BE2C (cell line): ENCODE data around the gene CUEDC1.

Experiments
- DNase-seq: peaks from one replicate; pipeline ENCODE4 v3.0.0-alpha.2; 2020
- H3K27me3 ChIP-seq: fragments of 250-450 bp; sonication (Bioruptor Pico); 2 replicates; pipeline ENCODE4 v1.5.1; 2020; ENCODE audit warnings: mild to moderate bottlenecking
- H3K36me3 ChIP-seq: fragments of 250-450 bp; sonication (Bioruptor Pico); 2 replicates; pipeline ENCODE4 v1.5.1; 2020; ENCODE audit warnings: mild to moderate bottlenecking
- H3K4me1 ChIP-seq: fragments of 250-450 bp; sonication (Bioruptor Pico); 2 replicates; pipeline ENCODE4 v1.5.1; 2020
- H3K4me3 ChIP-seq: 2 replicates; pipeline ENCODE4 v1.5.1; 2011; ENCODE audit warnings: low read depth, low read length
- H3K9me3 ChIP-seq: fragments of 250-450 bp; sonication (Bioruptor Pico); 2 replicates; pipeline ENCODE4 v1.5.1; 2020
- CTCF ChIP-seq: IDR thresholded peaks from 2 replicates; pipeline ENCODE4 v1.5.1; 2012; ENCODE audit warnings: mild to moderate bottlenecking, low read depth, low read length

CUEDC1 gene

DNA sequence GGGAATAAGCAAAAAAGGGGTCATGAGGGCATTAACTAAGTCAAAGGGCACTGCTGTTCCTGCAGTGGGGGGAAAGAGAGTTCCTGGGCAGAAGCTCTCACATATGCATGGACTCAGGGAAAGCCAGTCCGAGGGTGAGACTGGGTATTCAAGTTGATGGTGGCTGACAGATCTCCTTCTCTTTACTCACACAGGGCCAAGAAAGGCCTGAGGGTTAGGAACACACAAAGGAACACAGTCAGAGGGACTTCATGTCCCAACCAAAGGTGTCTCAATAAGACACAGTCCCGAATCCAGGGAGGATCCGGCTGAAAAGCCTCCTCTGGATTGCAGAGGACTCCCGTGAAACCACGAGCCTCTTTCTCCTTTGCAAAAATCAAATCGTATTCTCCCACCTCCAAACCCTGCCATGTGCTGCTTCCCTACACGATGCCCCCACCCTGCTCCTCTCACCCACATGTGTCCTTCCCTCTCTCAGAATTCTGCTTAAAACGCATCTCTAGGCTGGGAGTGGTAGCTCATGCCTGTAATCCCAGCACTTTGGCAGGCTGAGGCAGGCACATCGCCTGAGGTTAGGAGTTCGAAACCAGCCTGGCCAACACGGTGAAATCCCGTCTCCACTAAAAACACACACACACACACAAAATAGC, 23.6 kb downstream of the CUEDC1 start:
- DNase-seq = no peak

GRCh38 chr17:57930239-57930638, 25.0 kb downstream of the CUEDC1 start:
- Histone ChIP-seq H3K4me3 (no peak overlapping the region), H3K27me3 (no peaks in the 10 kb centered on the region), H3K4me1 (peaks cover 11% of the 10 kb centered on the region), H3K36me3 (no peaks in the 10 kb centered on the region), H3K9me3 (no peaks in the 10 kb centered on the region)
- DNase-seq = no peak
- no peak for TF ChIP-seq CTCF

More for the DNA sequence above, 23.6 kb downstream of the CUEDC1 start:
- Histone ChIP-seq H3K4me3 (no peak overlapping the region), H3K27me3 (no peaks in the 10 kb centered on the region), H3K4me1 (peaks cover 7% of the 10 kb centered on the region), H3K36me3 (no peaks in the 10 kb centered on the region), H3K9me3 (no peaks in the 10 kb centered on the region)
- TF ChIP-seq CTCF = no peak

DNA sequence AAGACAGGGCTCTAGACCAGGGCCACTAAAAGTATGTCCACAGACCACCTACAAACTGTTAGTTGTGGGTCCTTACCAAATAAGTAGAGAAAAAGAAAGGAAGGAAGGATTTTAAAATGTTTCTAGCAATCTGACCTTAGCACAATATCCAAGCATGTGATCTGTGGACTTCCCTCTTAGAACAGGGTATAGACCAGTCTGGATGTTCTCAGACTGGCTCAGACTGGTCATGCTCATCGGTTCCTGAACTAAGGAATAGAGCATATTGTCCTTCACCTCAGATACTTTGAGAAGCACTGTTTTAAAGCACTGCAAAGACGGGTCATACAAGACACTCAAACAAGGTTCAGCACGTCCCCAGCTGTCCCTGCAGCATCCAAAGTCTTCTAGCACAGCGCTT, 25.8 kb downstream of the CUEDC1 start:
- Histone ChIP-seq H3K9me3 (no peaks in the 10 kb centered on the region), H3K4me3 (no peak overlapping the region), H3K4me1 (peaks cover 11% of the 10 kb centered on the region), H3K36me3 (no peaks in the 10 kb centered on the region), H3K27me3 (no peaks in the 10 kb centered on the region)
- no peak for TF ChIP-seq CTCF
- no peak for DNase-seq

DNA sequence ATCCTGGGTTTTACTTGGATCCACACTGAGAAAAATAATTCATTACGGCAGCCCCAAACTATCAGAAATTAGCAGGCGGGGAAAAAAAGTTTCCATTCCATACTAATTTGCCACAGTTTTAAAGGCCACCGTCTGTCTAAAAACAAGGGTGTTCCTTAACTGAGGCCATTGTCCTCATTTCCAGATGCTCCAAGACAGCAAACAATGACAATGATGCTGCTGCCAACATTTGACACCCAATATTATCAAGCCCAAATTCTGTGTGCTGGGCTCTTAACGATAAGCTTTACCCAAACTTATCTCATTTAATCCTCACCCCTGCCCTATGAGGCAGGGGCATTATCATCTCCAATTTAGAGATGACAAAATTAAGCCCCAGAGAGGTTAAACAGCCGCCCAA, 26.3 kb downstream of the CUEDC1 start:
- Histone ChIP-seq H3K4me1 (peaks cover 11% of the 10 kb centered on the region), H3K9me3 (no peaks in the 10 kb centered on the region), H3K27me3 (no peaks in the 10 kb centered on the region), H3K36me3 (no peaks in the 10 kb centered on the region), H3K4me3 (no peak overlapping the region)
- TF ChIP-seq CTCF = no peak
- no peak for DNase-seq

DNA sequence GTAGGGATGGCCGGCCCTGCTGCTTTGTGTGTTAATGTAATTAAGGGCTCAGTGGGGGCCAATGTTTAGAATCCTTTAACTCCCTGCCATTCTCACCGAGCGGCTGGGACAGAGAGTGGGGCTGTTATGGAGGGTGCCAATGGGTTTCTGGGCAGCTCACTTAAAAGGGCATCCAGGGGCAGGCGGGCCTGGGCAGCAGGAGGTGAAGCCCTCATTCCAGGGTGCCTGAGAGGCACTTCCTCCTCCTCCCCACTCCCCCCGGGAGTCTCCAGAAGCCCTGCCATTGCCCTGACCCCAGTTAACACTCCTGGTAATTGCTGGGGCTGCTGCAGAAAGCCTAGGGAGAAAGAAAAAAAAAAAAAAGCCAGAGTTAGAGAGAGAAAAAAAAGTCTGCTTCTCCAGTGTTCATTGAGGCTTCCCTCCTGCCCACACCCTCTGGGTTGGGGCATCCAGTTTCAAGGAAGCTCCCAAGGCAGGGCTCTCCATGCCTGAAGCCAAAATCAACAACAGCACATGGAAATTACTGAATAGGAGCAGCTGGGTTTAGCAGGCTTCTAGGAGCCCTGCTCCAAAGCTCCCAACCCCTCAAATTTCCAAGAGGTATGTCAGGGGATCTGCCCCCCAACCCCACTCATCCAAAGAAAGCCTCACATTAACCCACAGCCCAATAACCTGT, 28.0 kb downstream of the CUEDC1 start:
- H3K4me3 ChIP-seq = no peak overlapping the region
- DNase-seq = no peak
- H3K36me3 ChIP-seq = no peaks in the 10 kb centered on the region
- no peak for TF ChIP-seq CTCF
- no peaks in the 10 kb centered on the region for H3K9me3 ChIP-seq
- no peaks in the 10 kb centered on the region for H3K27me3 ChIP-seq
- H3K4me1 ChIP-seq = peaks cover 11% of the 10 kb centered on the region

DNA sequence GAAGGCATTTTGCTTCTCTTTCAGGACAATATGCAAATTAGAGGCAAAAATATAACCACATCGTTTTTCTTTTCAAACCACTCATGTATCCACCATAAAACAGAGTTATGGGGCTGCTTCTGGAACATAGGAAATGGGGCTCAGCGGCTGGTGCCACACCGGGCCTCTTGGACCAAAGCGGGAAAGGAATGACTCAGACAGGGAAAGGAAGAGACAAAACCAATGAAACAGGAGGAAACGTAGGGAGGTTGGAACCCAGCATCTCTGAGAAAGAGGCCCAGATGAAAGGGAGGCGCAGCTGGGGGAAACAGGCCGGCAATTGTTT, 28.5 kb downstream of the CUEDC1 start:
- H3K4me1 ChIP-seq = peaks cover 11% of the 10 kb centered on the region
- H3K9me3 ChIP-seq = no peaks in the 10 kb centered on the region
- no peaks in the 10 kb centered on the region for H3K36me3 ChIP-seq
- DNase-seq = no peak
- TF ChIP-seq CTCF = no peak
- no peaks in the 10 kb centered on the region for H3K27me3 ChIP-seq
- no peak overlapping the region for H3K4me3 ChIP-seq
